HG03159 (cell line): ENCODE measurements around the gene TRIM29.

Experiments
- ATAC-seq: cut with Tn5 transposase; IDR thresholded peaks from one replicate; pipeline ENCODE4 v1.9.1; 2021; ENCODE audit warnings: mild to moderate bottlenecking, moderate library complexity; ENCODE audit not compliant: unreplicated experiment

TRIM29 gene

GRCh38 chr11:120102050-120102863 lies 35.7 kb downstream of the TRIM29 start:
- ATAC-seq = no peak

DNA sequence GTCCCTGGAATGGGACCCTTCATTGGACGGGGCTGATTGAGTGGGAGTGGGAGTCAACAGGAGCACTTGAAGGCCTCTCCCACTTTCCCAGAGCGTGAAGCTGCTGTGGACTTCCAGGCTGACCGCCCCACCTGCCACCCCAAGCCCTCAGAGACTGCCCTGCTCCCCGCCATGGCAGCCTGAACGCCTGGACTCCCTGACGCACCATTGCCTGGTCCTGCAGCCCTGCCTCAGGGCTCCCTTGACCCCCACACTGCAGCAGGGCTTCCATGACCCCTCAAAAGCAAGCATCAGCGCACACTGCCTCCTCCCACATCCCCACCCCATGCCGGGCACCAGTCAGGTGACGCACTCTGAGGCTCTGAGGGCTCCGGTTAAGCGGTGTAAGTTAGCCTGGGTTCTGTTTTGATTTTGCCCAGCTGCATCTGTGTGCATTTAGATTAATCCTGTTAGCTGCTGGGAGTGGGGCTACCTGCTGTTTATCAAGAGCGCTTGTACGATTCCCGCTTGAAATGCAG lies 39.4 kb downstream of the TRIM29 start:
- no peak for ATAC-seq

GRCh38 chr11:120097721-120098385 lies 40.1 kb downstream of the TRIM29 start:
- ATAC-seq = no peak

GRCh38 chr11:120096369-120097191 lies 41.3 kb downstream of the TRIM29 start:
- ATAC-seq = no peak

DNA sequence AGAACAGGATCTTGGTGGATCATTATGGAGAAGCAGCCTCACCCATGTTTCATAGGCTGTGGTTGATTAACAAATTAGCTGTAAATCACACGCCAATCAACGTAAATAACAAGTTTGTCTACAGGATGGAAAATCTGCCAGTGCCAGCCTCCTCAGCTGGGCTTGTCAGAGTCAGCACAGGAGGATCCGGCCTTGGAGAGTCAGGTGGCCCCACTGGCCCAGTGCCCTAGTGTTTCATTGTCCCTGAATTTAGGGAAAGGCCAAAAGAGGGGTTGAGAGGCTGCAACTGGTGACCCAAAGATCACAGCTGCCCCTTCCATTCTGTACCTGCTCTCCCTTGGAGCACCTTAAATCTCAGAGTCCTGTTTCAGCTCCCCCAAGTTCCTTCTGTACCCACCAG lies 42.4 kb downstream of the TRIM29 start:
- no peak for ATAC-seq

GRCh38 chr11:120091701-120092100 lies 46.2 kb downstream of the TRIM29 start:
- no peak for ATAC-seq

GRCh38 chr11:120091121-120091520 lies 46.8 kb downstream of the TRIM29 start:
- ATAC-seq = no peak

GRCh38 chr11:120090411-120090810 lies 47.5 kb downstream of the TRIM29 start:
- no peak for ATAC-seq

DNA sequence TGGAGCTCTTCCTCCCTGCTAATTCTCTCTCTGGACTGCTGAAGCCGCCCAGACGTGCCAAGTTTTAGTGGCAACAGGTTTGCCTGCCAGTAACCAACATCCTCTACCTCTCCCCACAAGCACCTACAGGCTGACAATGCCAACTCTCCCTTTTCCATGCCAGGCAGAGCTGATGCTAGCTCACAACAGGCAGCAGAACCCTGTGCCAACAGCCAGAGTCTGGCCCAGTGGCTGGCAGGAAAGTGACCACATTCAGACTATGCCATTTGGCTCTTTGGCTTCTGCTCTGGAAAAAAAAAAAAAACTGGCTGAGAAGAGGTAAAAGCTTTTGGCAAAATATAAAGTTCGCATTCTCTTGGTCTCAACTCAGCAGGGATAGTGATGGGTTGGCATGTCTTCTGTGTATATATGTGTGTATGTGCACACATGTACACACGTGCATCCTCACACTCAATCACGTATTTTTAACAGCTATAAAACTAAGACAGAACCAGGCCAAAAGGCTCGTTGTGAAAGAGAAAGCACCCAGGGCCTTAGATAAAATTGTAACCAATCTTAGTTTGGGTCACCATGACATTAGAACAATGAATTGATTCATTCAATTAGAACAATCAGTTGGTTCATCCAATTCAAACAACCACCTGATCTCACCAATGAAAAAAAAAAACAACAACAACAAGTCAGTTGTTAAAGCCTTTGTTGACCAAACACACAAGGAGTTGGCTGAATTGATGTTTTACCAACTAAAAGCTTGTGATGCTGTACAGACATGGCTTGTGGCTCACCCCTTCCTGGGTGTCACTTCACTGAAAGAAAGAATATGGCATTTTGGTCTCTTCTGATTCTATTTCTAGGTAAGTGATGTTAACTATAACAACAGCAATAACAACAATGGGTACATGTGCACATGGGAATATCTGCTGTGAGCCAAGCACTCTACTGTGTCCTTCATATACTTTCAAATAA lies 48.6 kb downstream of the TRIM29 start:
- no peak for ATAC-seq

DNA sequence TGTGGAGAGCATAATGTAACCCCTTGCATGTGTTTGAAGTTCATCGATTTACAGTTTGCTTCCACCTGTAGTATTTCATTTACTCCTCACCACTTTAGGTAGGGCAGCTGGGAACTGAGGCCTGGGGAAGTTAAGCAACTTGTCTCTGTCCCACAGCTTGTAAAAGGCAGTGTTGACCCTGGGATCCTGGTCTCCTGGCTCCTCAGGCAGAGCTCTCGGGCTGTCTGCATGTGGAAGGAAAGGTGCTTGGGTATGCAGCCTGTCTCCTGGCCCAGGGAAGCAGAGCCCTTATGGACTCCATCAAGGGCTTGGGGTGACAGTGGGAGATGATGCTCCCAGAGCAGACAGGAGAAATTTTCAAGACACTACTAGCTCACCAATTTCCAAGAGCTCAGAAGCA lies 49.9 kb downstream of the TRIM29 start:
- ATAC-seq = no peak

- ATAC-seq = no peak
Observed at GRCh38 chr11:120086651-120087050, 51.3 kb downstream of the TRIM29 start.

GRCh38 chr11:120079750-120080610 lies 57.9 kb downstream of the TRIM29 start:
- ATAC-seq = no peak

DNA sequence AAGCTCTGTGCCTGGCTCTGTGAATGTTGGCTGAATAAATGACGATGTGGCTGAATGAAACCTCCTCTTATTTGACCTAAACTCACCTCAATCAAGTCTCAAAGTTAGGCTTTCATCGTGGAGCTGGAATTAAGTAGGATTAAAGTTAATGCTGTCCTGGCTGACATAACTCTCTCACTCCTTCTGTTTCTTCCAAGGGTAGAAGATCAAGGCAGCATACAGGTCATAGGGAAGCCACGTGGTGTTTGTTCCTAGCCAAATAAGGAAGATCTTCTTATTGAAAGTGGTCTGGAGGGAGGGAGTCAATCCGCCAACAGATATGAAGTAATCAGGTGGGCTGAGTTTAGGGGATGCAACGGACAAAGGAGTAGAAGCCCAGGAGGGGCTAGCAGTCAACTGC lies 59.5 kb downstream of the TRIM29 start:
- ATAC-seq = no peak

DNA sequence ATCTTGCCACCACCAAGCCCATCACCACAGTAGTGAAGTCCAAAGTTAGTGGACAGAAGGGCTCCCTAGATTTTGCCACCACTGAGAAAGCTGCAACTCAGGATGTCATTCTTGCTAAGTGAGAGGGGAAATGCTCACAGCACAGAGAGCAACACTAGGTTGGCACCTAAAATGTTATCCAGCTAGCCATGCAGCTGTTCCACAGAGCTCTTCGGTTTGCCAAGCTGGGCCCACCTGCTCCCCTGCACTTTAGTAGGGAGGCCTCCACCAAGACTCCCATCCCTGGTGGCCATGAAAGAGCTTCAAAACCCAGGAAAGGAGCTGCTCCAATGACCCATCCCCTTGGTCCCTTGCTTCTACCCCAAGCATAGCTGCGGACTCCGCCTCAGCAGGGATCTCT lies 63.8 kb downstream of the TRIM29 start:
- ATAC-seq = no peak

DNA sequence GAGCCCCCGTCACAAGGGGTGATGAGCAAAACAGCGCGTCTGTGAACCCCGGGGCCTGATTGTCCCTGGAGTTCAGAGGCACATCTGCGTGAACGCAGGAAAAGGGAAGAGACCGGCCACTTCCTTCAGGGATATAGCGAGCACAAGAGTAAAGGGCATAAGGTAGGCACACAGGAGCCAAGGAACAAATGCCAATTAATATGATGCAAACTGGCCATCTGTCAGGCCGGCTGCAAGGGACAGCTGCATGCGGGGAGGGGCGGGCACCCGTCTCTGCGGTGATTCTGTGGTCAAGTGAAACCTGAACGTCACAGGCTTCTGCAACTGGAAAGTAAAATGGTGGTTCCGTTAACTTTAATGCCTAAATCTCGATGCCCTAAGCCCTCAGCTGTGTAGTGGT lies 64.7 kb downstream of the TRIM29 start:
- no peak for ATAC-seq

DNA sequence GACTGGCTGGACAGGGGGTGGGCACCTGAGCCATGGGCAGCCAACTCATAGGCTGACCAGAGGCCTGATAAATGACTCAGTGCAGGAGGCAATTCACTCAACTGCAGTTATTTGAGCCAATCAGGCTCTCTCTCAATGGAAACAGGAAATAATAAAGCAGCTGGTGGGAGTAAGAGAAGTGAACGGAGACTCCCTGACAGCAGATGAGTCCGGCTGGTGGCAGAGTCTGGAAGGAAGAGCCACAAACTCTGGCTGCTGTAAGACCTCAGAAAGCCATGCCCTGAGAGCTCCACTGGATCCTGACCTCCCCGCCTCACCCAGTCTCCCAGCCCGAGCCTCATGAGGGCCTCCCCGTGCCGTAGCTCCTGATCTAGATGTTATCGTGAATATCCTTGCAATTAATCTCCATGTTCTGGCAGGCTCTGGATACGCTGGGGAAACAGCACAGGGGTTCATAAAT lies 69.8 kb downstream of the TRIM29 start:
- ATAC-seq = no peak

DNA sequence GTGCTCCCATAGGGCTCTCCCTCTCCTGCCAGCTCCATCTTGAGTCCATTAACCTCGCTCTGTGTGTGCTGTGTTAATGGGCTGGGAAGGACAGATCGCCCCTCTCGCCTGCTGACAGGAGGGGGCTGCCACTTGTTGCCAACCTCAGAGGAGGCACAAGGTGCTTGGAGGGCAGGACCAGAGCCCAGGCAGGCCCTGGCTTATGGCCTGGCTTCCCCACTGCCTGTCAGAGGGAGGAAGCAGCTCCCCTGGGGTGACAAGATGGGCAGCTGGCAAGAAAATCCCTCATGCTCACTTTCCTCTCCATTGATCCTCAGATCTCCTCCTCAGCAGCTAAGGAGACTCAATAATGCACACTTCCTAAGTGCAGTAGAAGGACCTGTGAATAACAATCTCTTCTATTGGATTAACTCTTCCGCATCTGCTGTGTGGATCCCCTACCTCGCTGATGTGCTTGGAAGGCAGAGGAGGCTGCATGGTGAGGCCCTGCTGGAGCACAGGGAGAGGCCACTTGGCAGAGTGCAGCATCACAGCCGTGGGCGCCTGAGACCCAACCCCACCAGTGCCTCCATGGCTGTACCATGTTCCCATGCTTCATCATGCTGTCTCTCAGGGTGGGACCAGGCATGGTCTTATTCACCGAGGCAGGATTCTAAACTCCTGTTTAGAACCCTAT lies 70.3 kb downstream of the TRIM29 start:
- no peak for ATAC-seq

GRCh38 chr11:120066738-120067437 lies 71.0 kb downstream of the TRIM29 start:
- no peak for ATAC-seq
